Stimulated activated CD4-positive, alpha-beta T cell treated with anti-CD3 and anti-CD28 coated beads, Interleukin-4, amount 100 ng/mL, for 1 hour (primary cell): ENCODE data around the gene KCNH1.
"Not testable (repeated sequence)": the region's sequence is repeated elsewhere in the genome, so short reads cannot be mapped to it uniquely, and the experiment has no call there.

Source experiments
- DNase-seq: peaks from one replicate; pipeline ENCODE4 v3.0.0-alpha.2; 2020

KCNH1 gene

GRCh38 chr1:210676539-210676938 is 457.4 kb downstream of the KCNH1 start:
- DNase-seq = no peak

GRCh38 chr1:210674151-210674550 is 459.8 kb downstream of the KCNH1 start:
- no peak for DNase-seq

GRCh38 chr1:210669951-210670350 is 464.0 kb downstream of the KCNH1 start:
- DNase-seq = no peak

- DNase-seq = no peak
These were observed 470.0 kb downstream of the KCNH1 start for GRCh38 chr1:210663730-210664573.

GRCh38 chr1:210662291-210663050 is 471.5 kb downstream of the KCNH1 start:
- DNase-seq = no peak

GRCh38 chr1:210661520-210661919 is 472.4 kb downstream of the KCNH1 start:
- DNase-seq = not testable (repeated sequence)

- no peak for DNase-seq
These were observed 476.1 kb downstream of the KCNH1 start for GRCh38 chr1:210657806-210658205.

GRCh38 chr1:210655511-210655910 is 478.4 kb downstream of the KCNH1 start:
- no peak for DNase-seq

GRCh38 chr1:210654176-210654981 is 479.6 kb downstream of the KCNH1 start:
- DNase-seq = no peak

GRCh38 chr1:210653771-210654170 is 480.2 kb downstream of the KCNH1 start:
- DNase-seq = no peak

GRCh38 chr1:210652329-210652954 is 481.5 kb downstream of the KCNH1 start:
- DNase-seq = no peak

GRCh38 chr1:210650403-210650802 is 483.5 kb downstream of the KCNH1 start:
- DNase-seq = no peak

GRCh38 chr1:210648588-210649269 is 485.2 kb downstream of the KCNH1 start:
- DNase-seq = no peak

GRCh38 chr1:210647406-210648333 is 486.3 kb downstream of the KCNH1 start:
- no peak for DNase-seq

- DNase-seq = no peak
These were observed 487.7 kb downstream of the KCNH1 start for GRCh38 chr1:210646258-210646616.

- DNase-seq = no peak
These were observed 488.2 kb downstream of the KCNH1 start for GRCh38 chr1:210645582-210646257.

GRCh38 chr1:210641582-210641981 is 492.4 kb downstream of the KCNH1 start:
- DNase-seq = no peak

GRCh38 chr1:210635108-210635507 is 498.8 kb downstream of the KCNH1 start:
- no peak for DNase-seq

- no peak for DNase-seq
These were observed 500.3 kb downstream of the KCNH1 start for GRCh38 chr1:210633636-210634035.

- no peak for DNase-seq
These were observed 500.8 kb downstream of the KCNH1 start for GRCh38 chr1:210633140-210633539.

- DNase-seq = no peak
These were observed 502.5 kb downstream of the KCNH1 start for GRCh38 chr1:210631399-210631798.
